PFSK-1 (cell line): Measurements from ENCODE around the gene IL20RA.

Experiments used
- FOXP2 ChIP-seq: optimal IDR thresholded peaks from 2 replicates; pipeline ENCODE3; 2011; ENCODE audit warnings: borderline replicate concordance, control low read depth, inconsistent platforms; ENCODE audit not compliant: insufficient read depth; ENCODE audit errors: extremely low read length, extremely low read depth
- POLR2AphosphoS5 ChIP-seq: IDR thresholded peaks from 2 replicates; pipeline ENCODE4 v1.6.1; 2012; ENCODE audit warnings: low read depth, mild to moderate bottlenecking, control low read depth, low read length, moderate library complexity
- REST ChIP-seq, 2 experiments: IDR thresholded peaks; 2 replicates each; pipeline versions ENCODE4 v1.6.1 to v1.8.0; 2011 to 2012; ENCODE audit warnings: low read depth in 2 of 2, low read length in 2 of 2, control low read depth in 1 of 2, inconsistent platforms in 1 of 2, mild to moderate bottlenecking in 1 of 2, moderate library complexity in 1 of 2; ENCODE audit not compliant: insufficient read depth in 1 of 2
- SIN3A ChIP-seq: IDR thresholded peaks from 2 replicates; pipeline ENCODE4 v1.6.1; 2012; ENCODE audit warnings: mild to moderate bottlenecking, low read length, moderate library complexity, borderline replicate concordance; ENCODE audit not compliant: insufficient read depth
- TAF1 ChIP-seq: IDR thresholded peaks from 2 replicates; pipeline ENCODE4 v1.6.1; 2012; ENCODE audit warnings: low read length, control low read depth, borderline replicate concordance; ENCODE audit not compliant: insufficient read depth

GRCh38 chr6:136950436-136951126, 94.2 kb downstream of the IL20RA start:
- TF ChIP-seq POLR2AphosphoS5 (no peak), REST (IDR thresholded peaks at IDR 0.05; ENCODE audit: insufficient read depth in 1 of 2, low read depth in 2 of 2, low read length in 2 of 2) (no peak), TAF1 (no peak), SIN3A (no peak), FOXP2 (no peak)
